Activated CD8-positive, alpha-beta memory T cell treated with anti-CD3 and anti-CD28 coated beads for 1 hour (primary cell): ENCODE results near the gene PGGT1B.
"Not testable (repeated sequence)": the region's sequence is repeated elsewhere in the genome, so short reads cannot be mapped to it uniquely, and the experiment has no call there.

Experiments used
- DNase-seq, 2 donors: peaks; one replicate each; pipeline ENCODE4 v3.0.0-alpha.2; 2020; ENCODE audit warnings: low read depth in 1 of 2; ENCODE audit errors: extremely low read depth in 1 of 2

The PGGT1B gene

GRCh38 chr5:115262011-115262320, 711 bp downstream of the PGGT1B start:
- DNase-seq: no peak

GRCh38 chr5:115260248-115260647, 2.4 kb downstream of the PGGT1B start:
- DNase-seq: no peak

- DNase-seq: no peak
Observed at GRCh38 chr5:115257981-115258380, 4.7 kb downstream of the PGGT1B start.

- not testable (repeated sequence) for DNase-seq
Observed at GRCh38 chr5:115249379-115249778, 13.3 kb downstream of the PGGT1B start.

- no peak for DNase-seq
Observed at GRCh38 chr5:115246361-115246991, 16.2 kb downstream of the PGGT1B start.

DNA sequence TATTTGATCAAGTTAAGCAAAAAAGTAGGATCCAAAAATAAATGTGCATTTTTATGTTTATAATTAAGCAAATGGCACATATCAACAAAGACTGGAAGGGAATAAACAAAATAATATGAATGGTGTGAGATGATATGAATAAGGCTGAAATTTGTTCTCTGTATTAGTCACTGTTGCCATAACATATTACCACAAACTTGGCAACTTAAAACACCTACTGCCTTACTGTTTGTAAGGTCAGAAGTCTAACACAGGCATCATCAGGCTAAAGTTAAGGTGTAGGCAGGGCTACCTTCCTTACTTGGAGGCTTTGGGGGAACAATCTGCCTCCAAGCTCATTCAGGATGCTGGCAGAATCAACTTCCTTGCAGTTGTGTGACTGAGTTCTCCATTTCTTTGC, 19.3 kb downstream of the PGGT1B start:
- DNase-seq: no peak

GRCh38 chr5:115241881-115242642, 20.6 kb downstream of the PGGT1B start:
- no peak for DNase-seq

DNA sequence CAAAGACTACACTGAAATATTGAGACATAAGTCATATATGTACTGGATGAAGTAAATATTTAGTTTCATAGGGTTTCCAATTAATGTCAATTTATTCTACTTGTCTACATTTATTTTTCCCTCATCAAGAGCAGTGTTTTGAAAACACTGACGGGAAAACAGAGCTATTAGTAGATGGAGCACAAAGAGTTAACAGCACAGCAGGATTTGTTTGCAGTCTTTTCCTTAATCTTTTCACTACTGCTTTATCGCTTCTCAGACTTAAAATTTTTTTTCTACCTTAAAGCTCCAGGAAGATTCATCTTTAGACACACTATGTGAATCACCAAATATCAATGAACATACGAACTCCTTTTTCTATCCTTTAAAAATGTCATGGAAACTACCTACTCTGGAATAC, 25.6 kb downstream of the PGGT1B start:
- DNase-seq: no peak

DNA sequence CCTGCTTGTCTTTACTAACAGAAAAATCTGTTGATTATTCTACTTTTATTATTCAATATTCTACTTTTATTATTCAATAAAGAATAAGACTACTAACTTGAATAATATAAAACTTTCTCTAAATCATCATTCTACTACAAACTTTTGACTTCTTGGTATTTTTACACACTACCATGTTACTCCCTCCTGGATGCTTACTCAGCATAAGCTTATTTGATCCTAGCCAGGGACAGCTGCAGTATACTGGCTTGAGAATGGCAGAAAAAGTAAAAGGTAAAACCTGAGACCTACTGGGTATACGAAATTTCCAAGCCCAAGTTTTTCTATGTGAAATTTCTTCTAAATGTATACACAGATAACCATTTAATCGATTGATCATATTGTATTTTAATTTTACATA, 26.1 kb downstream of the PGGT1B start:
- no peak for DNase-seq

GRCh38 chr5:115231598-115231997, 31.1 kb downstream of the PGGT1B start:
- no peak for DNase-seq

DNA sequence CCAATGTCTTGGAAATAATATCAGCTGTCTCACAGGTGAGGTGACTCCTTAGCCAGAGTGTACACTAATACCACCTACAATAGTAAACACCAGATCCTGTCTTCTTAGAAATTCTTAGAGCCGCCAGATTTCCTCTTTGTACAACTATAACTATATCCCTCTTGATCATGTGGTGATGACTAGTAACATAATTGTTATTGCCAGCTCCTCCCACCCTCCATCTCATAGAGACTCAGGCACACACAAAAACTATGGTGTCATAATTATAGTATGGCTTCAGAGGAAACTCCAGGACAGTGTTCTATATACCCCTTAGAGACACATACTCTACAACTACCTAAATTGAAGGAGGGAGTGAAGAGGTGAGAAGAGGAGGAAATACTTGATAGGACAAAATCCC, 33.1 kb downstream of the PGGT1B start:
- DNase-seq: no peak

- DNase-seq: no peak
Observed at GRCh38 chr5:115227281-115227680, 35.4 kb downstream of the PGGT1B start.

- no peak for DNase-seq
Observed at GRCh38 chr5:115214541-115214940, 48.1 kb downstream of the PGGT1B start.

DNA sequence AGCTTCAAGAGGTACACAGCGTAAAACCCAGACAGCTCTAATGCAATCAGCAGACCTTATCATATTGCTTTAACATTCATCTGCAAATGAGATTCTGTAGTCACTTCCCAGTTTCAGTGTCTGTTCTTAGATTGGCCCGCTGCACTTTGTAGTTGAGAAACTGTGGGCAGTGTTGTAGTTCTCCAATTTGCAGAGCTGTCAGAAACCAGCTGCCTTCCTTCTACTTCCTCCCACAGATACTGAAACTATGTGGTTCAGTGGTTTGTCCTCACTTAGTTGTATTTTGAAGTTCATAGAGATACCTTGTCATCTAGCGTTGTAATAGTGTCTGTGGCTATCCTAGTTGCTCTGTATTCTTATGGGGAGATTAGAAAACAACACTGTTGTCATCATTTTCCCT, 53.4 kb downstream of the PGGT1B start:
- DNase-seq: no peak

DNA sequence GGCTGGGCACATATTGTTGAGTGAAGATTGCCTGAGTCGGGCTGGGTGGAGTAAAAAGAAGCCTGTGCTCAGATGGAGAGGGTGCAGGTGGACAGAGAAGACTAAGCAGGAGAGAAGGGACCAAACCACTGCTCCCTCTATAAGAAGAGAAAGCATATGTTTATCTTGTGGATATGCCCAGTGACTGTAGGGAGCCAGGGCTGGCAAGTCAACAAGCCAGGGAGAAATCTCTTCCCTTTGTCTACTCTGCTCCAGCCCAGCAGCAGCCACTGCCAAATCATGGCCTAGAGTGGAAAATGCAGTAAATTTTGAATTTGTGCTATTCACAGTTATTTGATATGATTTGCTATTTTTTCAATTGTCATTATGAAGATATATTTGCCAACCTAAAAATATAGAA, 59.7 kb downstream of the PGGT1B start:
- no peak for DNase-seq

DNA sequence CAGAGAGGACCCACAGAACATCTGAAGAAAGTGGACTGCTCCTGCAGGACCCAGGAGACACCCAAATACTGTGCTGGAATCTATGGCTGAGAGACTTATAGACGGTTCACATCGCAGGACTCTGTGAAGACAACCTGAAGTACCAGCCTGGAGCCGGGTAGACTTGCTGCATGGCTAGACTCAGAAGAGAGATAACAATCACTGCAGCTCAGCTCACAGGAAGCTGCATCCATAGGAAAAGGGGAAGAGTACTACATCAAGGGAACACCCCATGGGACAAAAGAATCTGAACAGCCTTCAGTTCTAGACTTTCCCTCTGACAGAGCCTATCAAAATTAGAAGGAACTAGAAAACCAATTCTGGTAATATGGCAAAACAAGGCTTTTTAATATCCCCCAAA, 66.5 kb downstream of the PGGT1B start:
- no peak for DNase-seq

DNA sequence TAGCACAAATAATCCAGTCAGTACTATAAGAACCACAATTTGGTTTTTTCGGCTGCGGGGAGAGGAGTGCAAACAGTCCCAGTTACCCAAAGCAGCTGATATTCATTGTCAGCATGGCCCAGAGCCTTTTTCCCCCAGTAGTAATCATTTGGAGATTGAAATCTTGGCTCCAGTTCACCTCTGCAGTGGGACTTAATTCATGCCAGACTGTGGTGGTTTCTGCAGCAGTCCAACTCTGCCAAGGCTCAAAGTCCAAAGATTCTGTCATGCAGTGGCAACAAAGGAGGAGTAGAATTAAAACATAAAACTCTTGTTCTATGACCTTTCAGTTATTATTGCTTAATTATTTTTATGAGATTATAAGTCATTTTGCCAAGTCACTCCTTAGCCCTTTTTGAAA, 68.0 kb downstream of the PGGT1B start:
- DNase-seq: no peak

GRCh38 chr5:115193295-115193694, 69.4 kb downstream of the PGGT1B start:
- DNase-seq: no peak

GRCh38 chr5:115192098-115192497, 70.6 kb downstream of the PGGT1B start:
- DNase-seq: no peak

GRCh38 chr5:115191474-115192031, 71.1 kb downstream of the PGGT1B start:
- no peak for DNase-seq

- DNase-seq: no peak
Observed at GRCh38 chr5:115190388-115190787, 72.3 kb downstream of the PGGT1B start.

DNA sequence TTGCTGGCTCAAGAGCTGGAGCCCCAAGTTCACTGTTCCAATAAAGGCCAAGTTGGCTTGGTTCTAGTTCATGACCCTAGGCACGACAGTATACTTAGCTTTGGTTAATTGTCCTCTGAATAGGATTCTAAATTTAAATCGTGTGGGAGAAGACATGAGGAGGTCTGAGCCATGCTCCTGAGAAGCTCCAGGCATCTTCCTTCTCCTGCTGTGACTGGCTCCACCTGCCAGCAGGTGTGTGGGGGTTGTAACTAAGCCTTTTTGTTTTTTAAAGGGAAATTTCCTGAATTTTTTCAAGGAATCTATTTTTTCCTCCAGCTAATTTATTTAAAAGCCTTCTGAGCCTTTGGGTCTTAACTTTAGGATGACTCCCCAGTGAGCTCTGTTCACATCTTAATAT, 72.8 kb downstream of the PGGT1B start:
- DNase-seq: no peak

DNA sequence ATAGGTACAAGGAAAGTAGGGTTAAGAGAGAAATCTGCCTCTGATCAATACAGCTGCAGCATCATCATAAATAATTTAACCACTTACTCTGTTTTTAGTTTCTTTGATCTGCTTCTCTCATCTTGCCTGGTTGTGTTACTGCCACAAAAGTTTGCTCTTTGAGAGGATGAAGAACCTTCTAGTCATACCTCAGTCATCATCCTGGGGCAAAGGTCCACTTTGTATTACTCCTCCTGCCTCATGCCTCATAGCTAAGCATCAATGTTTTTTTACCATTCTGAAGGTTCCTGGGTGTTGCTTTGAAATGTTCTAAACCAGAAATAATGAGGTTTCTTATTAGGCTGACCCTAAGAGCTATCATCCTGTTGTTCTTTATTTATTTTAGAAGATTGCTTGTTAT, 75.9 kb downstream of the PGGT1B start:
- no peak for DNase-seq
